Ascending aorta (tissue), 2 donors: ENCODE results near the gene ECHS1. TPM values are rescaled to one million over a fixed set of nuclear protein-coding genes. Genes with fewer than 3 reads are reported as not detected.
A peak's percentile ranks its signal among the peaks of the same experiment; 100 is the strongest.

Experiments
- DNase-seq, 2 donors: peaks; one replicate each; pipeline ENCODE4 v3.0.0-alpha.2; 2019; ENCODE audit warnings: low spot score in 2 of 2
- H3K27ac ChIP-seq, 2 donors: fragments of 200-600 bp; sonication (generic); one replicate each; pipeline ENCODE4 v1.5.1; 2016 to 2017; ENCODE audit warnings: mild to moderate bottlenecking in 1 of 2
- H3K27me3 ChIP-seq: fragments of 200-600 bp; sonication (generic); one replicate; pipeline ENCODE4 v1.5.1; 2017
- H3K36me3 ChIP-seq, 2 donors: fragments of 200-600 bp; sonication (generic); one replicate each; pipeline ENCODE4 v1.5.1; 2016
- H3K4me1 ChIP-seq, 2 donors: fragments of 200-600 bp; sonication (generic); one replicate each; pipeline ENCODE4 v1.5.1; 2016 to 2017; ENCODE audit warnings: mild to moderate bottlenecking in 1 of 2
- H3K4me3 ChIP-seq, 2 donors: fragments of 200-600 bp; sonication (generic); one replicate each; pipeline ENCODE4 v1.5.1; 2016 to 2017; ENCODE audit warnings: mild to moderate bottlenecking in 1 of 2
- H3K9me3 ChIP-seq, 2 donors: fragments of 200-600 bp; sonication (generic); one replicate each; pipeline ENCODE4 v1.5.1; 2016
- CTCF ChIP-seq, 3 experiments: fragments of 200-600 bp in 2 of 3; fragments of 450-650 bp in 1 of 3; sonication (generic) in 2 of 3; IDR thresholded peaks; one replicate each; pipeline ENCODE4 v1.5.1; 2016 to 2019; ENCODE audit warnings: antibody characterized with exemption in 3 of 3, mild to moderate bottlenecking in 1 of 3, moderate library complexity in 1 of 3
- intact Hi-C: fragments of 100-400 bp; cut with DNase I; formaldehyde crosslinking; loops from one replicate; pipeline ENCODE4 v1.15.1; 2023
- total RNA-seq: library from RNA; depleted of rRNA; stranded (reverse); fragments of >200 nt; gene quantifications from one replicate; pipeline ENCODE4 v1.1.0, GENCODE V29; 2016

ECHS1 gene
- 68.0 TPM for total RNA-seq

GRCh38 chr10:133373174-133374090, at the start of gene ECHS1:
Gene ECHS1 (minus strand): TSS chr10:133373354. CDS start chr10:133373333, 21 bp downstream.
- intact Hi-C loops: loop anchor here (1.0 to 10.0 kb wide), 5 partner anchors 15 to 1069 kb away; partner anchors contain the start of genes FUOM, MTG1, STK32C and TUBGCP2

GRCh38 chr10:133422223-133422806, 49.2 kb upstream of the ECHS1 start:
- H3K9me3 ChIP-seq: no peaks in the 10 kb centered on the region
- H3K36me3 ChIP-seq: peaks cover 15 to 34% of the 10 kb centered on the region in 2 donors
- DNase-seq: no peak
- H3K4me3 ChIP-seq: no peak overlapping the region
- TF ChIP-seq CTCF (IDR thresholded peaks at IDR 0.05): no peak
- no peak overlapping the region for H3K27ac ChIP-seq
- no peaks in the 10 kb centered on the region for H3K27me3 ChIP-seq
- H3K4me1 ChIP-seq: peaks cover 0 to 2% of the 10 kb centered on the region in 2 donors
- intact Hi-C loops: loop anchor here (5.0 kb wide), 1 partner anchor 150 kb away; no protein-coding TSS in a partner anchor

More at GRCh38 chr10:133373174-133374090, at the start of gene ECHS1:
- H3K4me3 ChIP-seq: peak within 1 kb of the TSS; percentile 66 to 92
- H3K9me3 ChIP-seq: no peaks in the 10 kb centered on the region
- peaks cover 12 to 24% of the 10 kb centered on the region in 2 donors for H3K36me3 ChIP-seq
- H3K27me3 ChIP-seq: no peaks in the 10 kb centered on the region
- TF ChIP-seq CTCF (IDR thresholded peaks at IDR 0.05): no peak
- peak within 1 kb of the TSS; percentile 73 to 88 for H3K27ac ChIP-seq
- peak; percentile 83 to 97 for DNase-seq
- H3K4me1 ChIP-seq: peaks cover 4 to 12% of the 10 kb centered on the region in 2 donors

- no peak overlapping the region for H3K4me3 ChIP-seq
- no peak for DNase-seq
- no peak overlapping the region for H3K27ac ChIP-seq
- peaks cover 0 to 2% of the 10 kb centered on the region in 2 donors for H3K4me1 ChIP-seq
- no peak for TF ChIP-seq CTCF (IDR thresholded peaks at IDR 0.05)
- H3K36me3 ChIP-seq: peaks cover 15 to 34% of the 10 kb centered on the region in 2 donors
- intact Hi-C loops: loop anchor here (5.0 kb wide), 1 partner anchor 151 kb away; no protein-coding TSS in a partner anchor
- no peaks in the 10 kb centered on the region for H3K27me3 ChIP-seq
- no peaks in the 10 kb centered on the region for H3K9me3 ChIP-seq
These were observed 48.4 kb upstream of the ECHS1 start for GRCh38 chr10:133421336-133422222.

GRCh38 chr10:133420579-133420978, 47.4 kb upstream of the ECHS1 start:
- Histone ChIP-seq H3K27me3 (no peaks in the 10 kb centered on the region), H3K4me3 (no peak overlapping the region), H3K27ac (no peak overlapping the region), H3K9me3 (no peaks in the 10 kb centered on the region), H3K36me3 (peaks cover 15 to 37% of the 10 kb centered on the region in 2 donors), H3K4me1 (peaks cover 0 to 2% of the 10 kb centered on the region in 2 donors)
- TF ChIP-seq CTCF (IDR thresholded peaks at IDR 0.05): no peak
- intact Hi-C loops: loop anchor here (5.0 kb wide), 1 partner anchor 152 kb away; no protein-coding TSS in a partner anchor
- DNase-seq: no peak

- H3K4me3 ChIP-seq: no peak overlapping the region
- no peak overlapping the region for H3K27ac ChIP-seq
- DNase-seq: no peak
- H3K4me1 ChIP-seq: peaks cover 0 to 2% of the 10 kb centered on the region in 2 donors
- intact Hi-C loops: loop anchor here (5.0 kb wide), 1 partner anchor 152 kb away; no protein-coding TSS in a partner anchor
- no peaks in the 10 kb centered on the region for H3K9me3 ChIP-seq
- H3K36me3 ChIP-seq: peaks cover 19 to 42% of the 10 kb centered on the region in 2 donors
- TF ChIP-seq CTCF (IDR thresholded peaks at IDR 0.05): no peak
- H3K27me3 ChIP-seq: no peaks in the 10 kb centered on the region
These were observed 46.9 kb upstream of the ECHS1 start for GRCh38 chr10:133420028-133420427.
